Uterus (tissue), 2 donors: Measurements from ENCODE around the gene TIMM21.

ENCODE experiments used
- CTCF ChIP-seq, 4 experiments: fragments of 200-600 bp in 2 of 4; fragments of 450-650 bp in 2 of 4; sonication (generic) in 2 of 4; IDR thresholded peaks; one replicate each; pipeline ENCODE4 v1.5.1; 2016 to 2019; ENCODE audit warnings: antibody characterized with exemption in 4 of 4, mild to moderate bottlenecking in 2 of 4, moderate library complexity in 1 of 4
- POLR2A ChIP-seq, 2 donors: fragments of 450-650 bp; IDR thresholded peaks; one replicate each; pipeline ENCODE4 v1.6.1; 2016; ENCODE audit warnings: antibody characterized with exemption in 2 of 2, mild to moderate bottlenecking in 1 of 2, moderate library complexity in 1 of 2

- TF ChIP-seq CTCF (IDR thresholded peaks at IDR 0.05): no peak
- TF ChIP-seq POLR2A (IDR thresholded peaks at IDR 0.05): no peak
These were observed 6.1 kb upstream of the TIMM21 start for GRCh38 chr18:74142252-74142651.
